Measurements from ENCODE around the gene LARP6. TPM values are rescaled to one million over a fixed set of nuclear protein-coding genes. Genes with fewer than 3 reads are reported as not detected.

Gene LARP6
- total and polyA plus RNA-seq, 2 of the 13 experiments (the other 11 are each of a cell fraction or from before 2014, with no cell fraction given): 2.9 to 8.2 TPM

GRCh38 chr15:70783610-70784022 is 70.3 kb downstream of the LARP6 start:
- ATAC-seq: peak; percentile 87
- Histone ChIP-seq H3K27me3 (ENCODE audit: control insufficient read depth in 1 of 2, insufficient read depth in 2 of 2, low read length in 2 of 2) (no peaks in the 10 kb centered on the region), H3K4me2 (ENCODE audit: low read depth, low read length) (peak overlapping the region; percentile 36), H3K4me1 (ENCODE audit: insufficient read depth, low read length) (peaks cover 39% of the 10 kb centered on the region), H3K9me3 (ENCODE audit: low read length) (no peaks in the 10 kb centered on the region), H3K4me3 (replicated peaks in 1 of 3; ENCODE audit: insufficient read depth in 1 of 3, low read depth in 2 of 3, low read length in 3 of 3) (no peak overlapping the region), H3K9ac (ENCODE audit: insufficient read depth, low read depth, low read length) (no peak overlapping the region), H3K36me3 (replicated peaks in 1 of 2; ENCODE audit: control insufficient read depth in 1 of 2, insufficient read depth in 2 of 2, low read length in 2 of 2) (no peaks in the 10 kb centered on the region), H3K79me2 (ENCODE audit: insufficient read depth, low read length) (no peaks in the 10 kb centered on the region), H3K27ac (ENCODE audit: extremely low read length, insufficient read depth, low read length) (no peak overlapping the region), H4K20me1 (ENCODE audit: insufficient read depth, low read length) (no peaks in the 10 kb centered on the region), H2AFZ (ENCODE audit: low read length) (no peak overlapping the region)
- WGBS (ENCODE audit: low lambda C conversion rate): 0% methylated on average over 6 of the region's 6 CpGs
- CTCF ChIA-PET (ENCODE audit: low intra/inter-chr PET ratio, low total read pairs): no interaction called here
- BruUV-seq (replicated peaks): no TSS peak
- intact Hi-C loops (cut with micrococcal nuclease; ENCODE audit: unreplicated experiment) (no loop called here), in situ Hi-C loops (cut with HindIII; ENCODE audit: extremely low pct_ligation_motif_present, low pct_unique_long_range_greater_than_20kb) (no loop called here)
- peak; percentile 51 for DNase-seq (ENCODE audit: low spot score)
- POLR2A ChIA-PET: no interaction called here
- TF ChIP-seq ZNF569 (CRISPR knock-in tag; IDR thresholded peaks at IDR 0.05; ENCODE audit: borderline replicate concordance): no peak
- peak; percentile 31; the same call in 1 of the 2 replicates for TF ChIP-seq SAP130 (CRISPR knock-in tag; IDR thresholded peaks at IDR 0.05; ENCODE audit: low read depth)
- no peak for TF ChIP-seq ZNF30 (CRISPR knock-in tag; IDR thresholded peaks at IDR 0.05)
- peak; percentile 35; the same call in 1 of the 2 replicates for TF ChIP-seq PITX1 (CRISPR knock-in tag; IDR thresholded peaks at IDR 0.05)
- TF ChIP-seq FOSL2 (CRISPR knock-in tag; IDR thresholded peaks at IDR 0.05): peak; percentile 86
- no peak for TF ChIP-seq ZNF281 (CRISPR knock-in tag; IDR thresholded peaks at IDR 0.05; ENCODE audit: borderline replicate concordance)
- 0 out of 2 replicates have a peak, but pooled peaks have one; percentile 7 for TF ChIP-seq HMG20A (CRISPR knock-in tag; IDR thresholded peaks at IDR 0.05; ENCODE audit: borderline replicate concordance)
- TF ChIP-seq HNRNPUL1 (IDR thresholded peaks at IDR 0.05; ENCODE audit: low read depth, low read length): no peak
- TF ChIP-seq EP300 (IDR thresholded peaks at IDR 0.05; ENCODE audit: low read depth in 2 of 2, low read length in 2 of 2): 0 out of 4 replicates have a peak, but pooled peaks of 1 of the 2 experiments have one; percentile 7
- no peak for TF ChIP-seq EP300 (CRISPR knock-in tag; IDR thresholded peaks at IDR 0.05; ENCODE audit: borderline replicate concordance)
- TF ChIP-seq ZNF501 (CRISPR knock-in tag; IDR thresholded peaks at IDR 0.05): no peak
- TF ChIP-seq FOXC1 (CRISPR knock-in tag; IDR thresholded peaks at IDR 0.05; ENCODE audit: borderline replicate concordance): no peak
- peak; percentile 55 for TF ChIP-seq ARID5B (CRISPR knock-in tag; IDR thresholded peaks at IDR 0.05)
- TF ChIP-seq TSC22D2 (CRISPR knock-in tag; IDR thresholded peaks at IDR 0.05; ENCODE audit: borderline replicate concordance): no peak
- TF ChIP-seq SALL1 (CRISPR knock-in tag; IDR thresholded peaks at IDR 0.05): 0 out of 2 replicates have a peak, but pooled peaks have one; percentile 18
- no peak for FAIRE-seq
